HG03442 (cell line): ENCODE results near the gene PTPRD.
"Not testable (repeated sequence)": the region's sequence is repeated elsewhere in the genome, so short reads cannot be mapped to it uniquely, and the experiment has no call there.

Experiments used
- ATAC-seq: cut with Tn5 transposase; IDR thresholded peaks from one replicate; pipeline ENCODE4 v1.9.1; 2021; ENCODE audit warnings: mild to moderate bottlenecking, moderate library complexity; ENCODE audit not compliant: unreplicated experiment

PTPRD gene

GRCh38 chr9:9389904-9390303, 1222.9 kb downstream of the PTPRD start:
- ATAC-seq: no peak

GRCh38 chr9:9387511-9388115, 1225.2 kb downstream of the PTPRD start:
- no peak for ATAC-seq

GRCh38 chr9:9362332-9362731, 1250.5 kb downstream of the PTPRD start:
- no peak for ATAC-seq

- ATAC-seq: no peak
These were observed 1259.8 kb downstream of the PTPRD start for GRCh38 chr9:9352877-9353481.

- no peak for ATAC-seq
These were observed 1271.6 kb downstream of the PTPRD start for GRCh38 chr9:9341203-9341602.

GRCh38 chr9:9337129-9337528, 1275.7 kb downstream of the PTPRD start:
- ATAC-seq: no peak

GRCh38 chr9:9326749-9327148, 1286.1 kb downstream of the PTPRD start:
- no peak for ATAC-seq

- no peak for ATAC-seq
These were observed 1293.8 kb downstream of the PTPRD start for GRCh38 chr9:9319007-9319406.

- ATAC-seq: not testable (repeated sequence)
These were observed 1302.1 kb downstream of the PTPRD start for GRCh38 chr9:9310743-9311142.

- ATAC-seq: no peak
These were observed 1307.2 kb downstream of the PTPRD start for GRCh38 chr9:9305600-9305999.

GRCh38 chr9:9299134-9299533, 1313.7 kb downstream of the PTPRD start:
- no peak for ATAC-seq

- no peak for ATAC-seq
These were observed 1326.8 kb downstream of the PTPRD start for GRCh38 chr9:9286001-9286400.

GRCh38 chr9:9284201-9284600, 1328.6 kb downstream of the PTPRD start:
- no peak for ATAC-seq

GRCh38 chr9:9283159-9283986, 1329.4 kb downstream of the PTPRD start:
- ATAC-seq: no peak

- ATAC-seq: no peak
These were observed 1337.2 kb downstream of the PTPRD start for GRCh38 chr9:9275601-9276000.

GRCh38 chr9:9257999-9258498, 1354.8 kb downstream of the PTPRD start:
- ATAC-seq: no peak

- no peak for ATAC-seq
These were observed 1366.1 kb downstream of the PTPRD start for GRCh38 chr9:9246726-9247125.

GRCh38 chr9:9231946-9232345, 1380.9 kb downstream of the PTPRD start:
- ATAC-seq: no peak

- no peak for ATAC-seq
These were observed 1383.5 kb downstream of the PTPRD start for GRCh38 chr9:9229269-9229668.

- ATAC-seq: no peak
These were observed 1389.6 kb downstream of the PTPRD start for GRCh38 chr9:9223175-9223574.

- no peak for ATAC-seq
These were observed 1390.1 kb downstream of the PTPRD start for GRCh38 chr9:9222730-9223129.

- ATAC-seq: no peak
These were observed 1395.9 kb downstream of the PTPRD start for GRCh38 chr9:9216934-9217333.
